Stomach (tissue), 4 donors: Measurements from ENCODE around the gene TBPL2.
"Not testable (repeated sequence)": the region's sequence is repeated elsewhere in the genome, so short reads cannot be mapped to it uniquely, and the experiment has no call there.

Experiments used
- EP300 ChIP-seq: sonication (generic); formaldehyde crosslinking; IDR thresholded peaks from one replicate; pipeline ENCODE4 v1.6.1; 2017; ENCODE audit warnings: antibody characterized with exemption
- TF ChIP-seq, protein P1 (sequence below), 7 experiments: fragments of 450-650 bp in 4 of 7; fragments of 200-600 bp in 3 of 7; sonication (generic) in 3 of 7; IDR thresholded peaks; one replicate each; pipeline ENCODE4 v1.5.1; 2016 to 2019; ENCODE audit warnings: antibody characterized with exemption in 7 of 7, control low read depth in 2 of 7, mild to moderate bottlenecking in 1 of 7

DNA sequence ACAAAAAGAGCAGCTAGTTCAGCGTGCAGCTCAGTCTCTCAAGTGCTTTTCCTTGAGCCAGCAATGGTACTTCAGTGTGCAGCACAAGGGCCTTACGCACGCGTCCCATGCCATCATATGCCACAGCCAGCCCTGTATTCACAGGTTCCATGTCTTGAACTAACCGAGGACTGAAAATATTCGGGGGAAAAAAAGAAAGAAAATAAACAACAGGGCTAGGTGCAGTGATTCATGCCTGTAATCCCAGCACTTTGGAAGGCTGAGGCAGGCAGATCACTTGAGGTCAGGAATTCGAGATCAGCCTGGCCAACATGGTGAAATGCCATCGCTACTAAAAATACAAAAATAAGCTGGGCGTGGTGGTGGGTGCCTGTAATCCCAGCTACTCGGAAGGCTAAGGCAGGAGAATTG lies 57.4 kb downstream of the TBPL2 start:
- TF ChIP-seq, protein P1, sequence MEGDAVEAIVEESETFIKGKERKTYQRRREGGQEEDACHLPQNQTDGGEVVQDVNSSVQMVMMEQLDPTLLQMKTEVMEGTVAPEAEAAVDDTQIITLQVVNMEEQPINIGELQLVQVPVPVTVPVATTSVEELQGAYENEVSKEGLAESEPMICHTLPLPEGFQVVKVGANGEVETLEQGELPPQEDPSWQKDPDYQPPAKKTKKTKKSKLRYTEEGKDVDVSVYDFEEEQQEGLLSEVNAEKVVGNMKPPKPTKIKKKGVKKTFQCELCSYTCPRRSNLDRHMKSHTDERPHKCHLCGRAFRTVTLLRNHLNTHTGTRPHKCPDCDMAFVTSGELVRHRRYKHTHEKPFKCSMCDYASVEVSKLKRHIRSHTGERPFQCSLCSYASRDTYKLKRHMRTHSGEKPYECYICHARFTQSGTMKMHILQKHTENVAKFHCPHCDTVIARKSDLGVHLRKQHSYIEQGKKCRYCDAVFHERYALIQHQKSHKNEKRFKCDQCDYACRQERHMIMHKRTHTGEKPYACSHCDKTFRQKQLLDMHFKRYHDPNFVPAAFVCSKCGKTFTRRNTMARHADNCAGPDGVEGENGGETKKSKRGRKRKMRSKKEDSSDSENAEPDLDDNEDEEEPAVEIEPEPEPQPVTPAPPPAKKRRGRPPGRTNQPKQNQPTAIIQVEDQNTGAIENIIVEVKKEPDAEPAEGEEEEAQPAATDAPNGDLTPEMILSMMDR (IDR thresholded peaks at IDR 0.05), result not testable (repeated sequence)
- TF ChIP-seq EP300, result not testable (repeated sequence)
